Spleen (tissue), 7 donors: ENCODE data around the gene PRSS1.
"Not testable (repeated sequence)": the region's sequence is repeated elsewhere in the genome, so short reads cannot be mapped to it uniquely, and the experiment has no call there.

Experiments
- POLR2AphosphoS5 ChIP-seq, 3 donors: sonication (generic); formaldehyde crosslinking; IDR thresholded peaks; one replicate each; pipeline ENCODE4 v1.5.1; 2017; ENCODE audit warnings: antibody characterized with exemption in 3 of 3
- TF ChIP-seq, protein P1 (sequence below), 11 experiments: fragments of 200-600 bp in 7 of 11; fragments of 450-650 bp in 4 of 11; sonication (generic) in 4 of 11; IDR thresholded peaks in 8 of 11; conservative IDR thresholded peaks in 3 of 11; 1 replicate in 7 of 11; 2 replicates in 4 of 11; pipeline versions ENCODE4 v1.4.0 to v1.8.0; 2016 to 2021; ENCODE audit warnings: antibody characterized with exemption in 11 of 11, inconsistent platforms in 4 of 11, mild to moderate bottlenecking in 1 of 11
- donor health status: DM: no; HTN: no; CAD: no; lungs with moderate emphysema.
- donor health status: DM: no; HTN: no; CAD: no.
- donor health status: DM: no; HTN: no; CAD: no.

DNA sequence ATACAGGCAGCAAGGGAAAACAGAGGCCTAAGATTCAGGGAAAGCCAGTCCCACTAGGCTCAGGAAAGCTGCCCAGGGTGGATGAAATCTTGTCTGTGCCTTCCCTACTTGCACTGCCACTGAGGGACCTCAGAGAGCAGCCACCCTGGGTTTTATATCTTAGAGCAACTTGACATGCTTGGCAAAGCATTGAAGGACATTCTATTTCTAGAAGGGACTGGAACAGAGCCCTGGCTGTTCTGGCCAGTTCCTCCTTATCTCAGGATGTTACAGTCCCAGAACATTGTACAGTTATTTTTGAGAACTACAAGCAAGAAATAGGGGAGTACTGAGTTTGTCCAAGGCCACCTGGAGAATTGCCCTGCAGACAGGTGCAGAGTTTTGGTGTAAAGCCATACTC lies 7.3 kb upstream of the PRSS1 start:
- TF ChIP-seq, protein P1, sequence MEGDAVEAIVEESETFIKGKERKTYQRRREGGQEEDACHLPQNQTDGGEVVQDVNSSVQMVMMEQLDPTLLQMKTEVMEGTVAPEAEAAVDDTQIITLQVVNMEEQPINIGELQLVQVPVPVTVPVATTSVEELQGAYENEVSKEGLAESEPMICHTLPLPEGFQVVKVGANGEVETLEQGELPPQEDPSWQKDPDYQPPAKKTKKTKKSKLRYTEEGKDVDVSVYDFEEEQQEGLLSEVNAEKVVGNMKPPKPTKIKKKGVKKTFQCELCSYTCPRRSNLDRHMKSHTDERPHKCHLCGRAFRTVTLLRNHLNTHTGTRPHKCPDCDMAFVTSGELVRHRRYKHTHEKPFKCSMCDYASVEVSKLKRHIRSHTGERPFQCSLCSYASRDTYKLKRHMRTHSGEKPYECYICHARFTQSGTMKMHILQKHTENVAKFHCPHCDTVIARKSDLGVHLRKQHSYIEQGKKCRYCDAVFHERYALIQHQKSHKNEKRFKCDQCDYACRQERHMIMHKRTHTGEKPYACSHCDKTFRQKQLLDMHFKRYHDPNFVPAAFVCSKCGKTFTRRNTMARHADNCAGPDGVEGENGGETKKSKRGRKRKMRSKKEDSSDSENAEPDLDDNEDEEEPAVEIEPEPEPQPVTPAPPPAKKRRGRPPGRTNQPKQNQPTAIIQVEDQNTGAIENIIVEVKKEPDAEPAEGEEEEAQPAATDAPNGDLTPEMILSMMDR (IDR thresholded peaks at IDR 0.05 in 8 of 11, conservative IDR thresholded peaks at IDR 0.05 in 3 of 11): not testable (repeated sequence)
- not testable (repeated sequence) for TF ChIP-seq POLR2AphosphoS5 (IDR thresholded peaks at IDR 0.05)
